22Rv1 (cell line): ENCODE results near the gene GGT1.

Source experiments
- H3K27ac ChIP-seq: fragments of 450-650 bp; 2 replicates; pipeline ENCODE4 v1.5.1; 2017
- CTCF ChIP-seq: fragments of 450-650 bp; IDR thresholded peaks from 2 replicates; pipeline ENCODE4 v1.5.1; 2017; ENCODE audit warnings: mild to moderate bottlenecking
- ZFX ChIP-seq: fragments of 450-650 bp; IDR thresholded peaks from 2 replicates; pipeline ENCODE4 v1.6.1; 2017; ENCODE audit warnings: antibody characterized with exemption, borderline replicate concordance

Gene GGT1

GRCh38 chr22:24584871-24585411 lies 18.1 kb upstream of the GGT1 start:
- H3K27ac ChIP-seq: peak overlapping the region; percentile 27; the same call in 1 of the 2 replicates
- TF ChIP-seq ZFX: no peak
- TF ChIP-seq CTCF: no peak

GRCh38 chr22:24585461-24585860 lies 17.5 kb upstream of the GGT1 start:
- H3K27ac ChIP-seq: no peak overlapping the region
- no peak for TF ChIP-seq CTCF
- no peak for TF ChIP-seq ZFX

GRCh38 chr22:24585927-24586546 lies 17.0 kb upstream of the GGT1 start:
- no peak overlapping the region for H3K27ac ChIP-seq
- TF ChIP-seq CTCF (no peak), ZFX (no peak)

- no peak for TF ChIP-seq ZFX
- TF ChIP-seq CTCF: no peak
Observed at GRCh38 chr22:24587251-24587650, 15.7 kb upstream of the GGT1 start.

GRCh38 chr22:24587948-24588347 lies 15.0 kb upstream of the GGT1 start:
- H3K27ac ChIP-seq: no peak overlapping the region
- TF ChIP-seq ZFX: no peak
- no peak for TF ChIP-seq CTCF

More at GRCh38 chr22:24587251-24587650, 15.7 kb upstream of the GGT1 start:
- H3K27ac ChIP-seq: no peak overlapping the region

- H3K27ac ChIP-seq: no peak overlapping the region
- no peak for TF ChIP-seq ZFX
Observed at GRCh38 chr22:24588381-24588756, 14.6 kb upstream of the GGT1 start.

GRCh38 chr22:24588757-24589481 lies 14.1 kb upstream of the GGT1 start:
- H3K27ac ChIP-seq: no peak overlapping the region
- TF ChIP-seq ZFX: no peak
- TF ChIP-seq CTCF: no peak
